Activated naive CD4-positive, alpha-beta T cell treated with Interleukin-2 at 50 U/mL for 16 hours (primary cell): Measurements from ENCODE around the gene CAMK2D.

Experiments
- DNase-seq: peaks from one replicate; pipeline ENCODE4 v3.0.0-alpha.2; 2020

The CAMK2D gene

DNA sequence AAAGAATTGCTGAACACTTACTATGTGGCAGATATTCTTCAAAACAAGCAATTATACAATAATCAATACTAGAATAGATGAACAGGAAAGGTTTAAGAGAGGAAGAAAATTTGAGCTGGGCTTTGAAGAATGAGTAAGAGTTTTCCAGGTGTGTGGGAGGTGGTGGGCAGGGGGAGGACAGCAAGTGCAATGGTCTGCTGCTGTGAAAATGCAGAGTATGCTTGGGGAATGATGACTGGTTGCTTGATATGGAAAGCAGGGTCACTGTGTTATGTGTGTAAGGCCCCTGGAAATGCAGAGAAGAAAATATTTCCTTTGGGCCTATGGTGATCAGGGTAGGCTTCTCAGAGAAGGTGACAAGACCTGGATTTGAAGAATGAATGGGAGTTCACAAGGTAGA, 300.3 kb downstream of the CAMK2D start:
- DNase-seq: no peak

DNA sequence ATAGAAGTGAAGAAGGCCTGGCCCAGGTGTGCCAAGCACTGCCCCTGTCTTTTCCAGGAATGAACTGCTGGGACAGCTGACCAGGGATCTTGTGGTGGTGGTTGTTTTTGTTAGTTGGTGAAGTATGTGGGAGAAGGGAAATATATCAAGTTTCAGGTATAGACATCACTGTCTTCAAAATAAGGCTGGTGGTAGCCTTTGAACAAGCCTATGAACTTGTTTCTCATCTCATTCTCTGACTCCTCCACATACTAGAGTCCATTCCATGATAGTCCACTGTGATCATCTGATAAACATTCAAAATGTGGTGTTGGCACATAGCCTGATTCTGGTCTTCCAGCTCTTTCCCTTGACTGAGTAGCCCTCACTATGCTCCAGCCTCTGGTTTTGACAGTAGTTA, 303.7 kb downstream of the CAMK2D start:
- no peak for DNase-seq

GRCh38 chr4:113457121-113457520, 304.4 kb downstream of the CAMK2D start:
- DNase-seq: no peak

DNA sequence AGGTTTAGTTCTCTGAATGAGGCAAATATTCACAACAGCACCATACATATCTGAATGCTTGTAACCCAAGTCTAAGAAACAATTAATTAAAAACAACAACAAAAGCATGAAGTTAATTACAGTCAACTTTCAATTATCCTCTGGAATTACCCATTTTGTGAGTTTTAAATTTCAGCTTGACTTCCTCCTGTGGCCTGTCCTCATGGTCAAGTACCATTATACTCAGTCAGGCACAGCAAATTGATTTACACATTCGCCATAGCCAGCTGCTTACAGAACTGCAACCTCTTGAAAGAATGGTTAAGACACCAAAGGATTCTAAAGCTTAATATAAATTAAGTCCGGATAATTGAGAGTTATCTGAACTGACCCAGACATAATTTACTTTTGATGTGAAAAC, 306.5 kb downstream of the CAMK2D start:
- no peak for DNase-seq

DNA sequence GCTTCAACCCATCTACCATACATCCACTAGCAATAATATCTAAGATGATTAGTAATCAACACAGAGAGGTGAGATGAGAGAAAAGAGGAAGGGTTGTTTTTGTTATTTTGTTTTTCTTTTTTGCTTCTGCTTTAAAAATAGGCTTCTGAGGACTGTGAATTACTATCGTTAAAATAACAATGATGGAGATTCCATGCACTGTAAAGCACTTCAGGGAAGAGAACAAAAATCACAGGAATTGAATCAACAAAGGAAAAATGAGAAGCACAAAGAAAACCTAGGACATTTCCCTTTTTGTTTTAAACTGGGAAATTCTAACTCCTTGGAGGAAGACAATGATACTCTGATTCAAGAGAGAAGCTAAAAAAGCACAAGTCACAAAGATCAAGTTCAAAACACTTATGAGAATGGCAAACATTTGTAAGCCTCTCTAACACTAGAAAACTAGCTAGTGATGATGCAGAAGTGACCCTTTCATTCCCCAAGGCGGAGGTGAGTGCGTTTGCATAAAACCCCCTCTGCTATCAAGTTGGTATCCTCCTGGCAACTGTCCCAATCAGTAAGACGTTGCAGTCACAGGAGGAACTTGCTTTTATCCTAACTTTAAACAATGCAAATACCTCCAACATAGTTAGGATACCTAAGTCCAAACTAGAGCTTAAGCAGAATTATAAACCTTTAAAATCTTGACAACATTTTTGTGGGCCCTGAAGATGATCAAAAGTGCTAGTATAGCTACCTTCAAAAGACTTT, 308.5 kb downstream of the CAMK2D start:
- no peak for DNase-seq

DNA sequence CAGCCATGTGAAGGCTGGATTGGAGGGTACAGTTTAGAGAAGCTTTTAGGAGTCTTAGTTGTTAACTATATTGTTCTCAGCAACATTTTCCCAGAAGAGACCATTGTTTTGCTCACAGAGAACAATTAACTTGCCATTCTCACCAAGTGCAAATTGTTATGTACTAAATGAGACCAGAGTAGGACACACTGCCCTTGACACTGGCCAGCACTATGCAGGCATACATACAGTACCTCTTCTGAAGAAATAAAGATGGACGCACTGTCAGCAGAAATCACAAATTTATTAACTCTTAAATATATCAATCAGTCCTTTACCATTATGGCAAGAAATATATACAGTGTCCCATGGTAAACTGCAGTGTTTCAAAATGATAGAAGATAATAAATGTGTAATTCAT, 309.4 kb downstream of the CAMK2D start:
- no peak for DNase-seq

DNA sequence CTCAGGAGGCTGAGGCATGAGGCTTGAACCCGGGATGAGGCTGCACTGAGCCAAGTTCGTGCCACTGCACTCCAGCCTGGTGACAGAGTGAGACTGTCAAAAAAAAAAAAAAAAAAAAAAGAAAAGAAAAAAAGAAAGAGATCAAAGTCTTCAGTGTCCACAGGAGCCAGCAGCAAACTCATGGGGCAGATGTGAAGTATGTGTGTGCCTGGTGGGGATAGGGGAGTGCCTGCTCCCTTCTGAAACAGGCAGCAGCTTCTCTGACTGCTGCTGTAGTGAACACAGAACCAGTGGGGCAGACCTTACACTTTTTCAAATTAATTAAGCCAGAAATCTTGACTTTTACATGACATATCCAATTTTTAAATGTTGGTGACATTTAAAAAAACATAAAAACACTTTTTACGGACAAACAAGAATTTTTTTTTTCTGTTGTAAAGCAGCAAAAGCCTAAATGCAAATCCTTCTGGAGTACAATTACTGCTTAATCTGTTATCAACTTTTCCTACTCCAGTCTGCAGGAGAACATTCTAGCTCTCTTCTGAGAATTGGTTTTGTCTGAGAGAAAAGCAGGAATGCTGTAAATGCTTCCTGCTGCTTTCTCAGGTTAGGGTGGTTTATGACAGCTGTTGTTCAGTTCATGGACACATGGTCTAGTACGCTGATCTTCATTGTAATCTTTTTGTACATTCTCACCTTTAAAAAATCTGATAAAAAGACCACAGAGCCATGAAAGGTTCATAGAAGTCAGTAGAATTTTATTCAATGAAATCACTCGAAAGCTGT, 311.1 kb downstream of the CAMK2D start:
- DNase-seq: no peak

DNA sequence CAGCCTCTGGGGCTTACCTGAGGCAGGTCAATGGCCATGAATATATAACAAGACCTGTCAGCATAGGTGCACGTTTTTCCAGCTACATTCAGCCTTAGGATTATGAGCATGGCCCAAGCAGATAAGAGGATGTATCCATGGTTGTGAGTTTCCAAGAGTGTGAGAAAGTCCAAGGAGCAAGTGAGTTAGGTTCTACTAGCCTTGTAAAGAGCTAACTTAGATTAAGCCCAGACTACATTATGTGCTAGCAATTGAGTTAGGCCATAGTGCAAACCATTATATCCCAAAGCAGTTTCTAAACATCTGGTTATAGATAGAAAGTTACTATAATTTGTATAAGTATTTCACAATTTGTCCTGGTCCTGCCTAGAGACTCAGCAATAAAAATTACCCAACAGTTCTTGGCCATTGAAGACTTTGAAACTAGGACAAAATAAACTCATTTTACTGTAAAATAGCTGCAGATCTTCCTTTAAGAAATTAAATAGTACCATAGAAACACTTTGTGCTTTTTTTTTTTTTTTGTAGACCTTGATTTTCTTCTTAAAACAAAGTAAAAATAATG, 312.0 kb downstream of the CAMK2D start:
- DNase-seq: no peak

DNA sequence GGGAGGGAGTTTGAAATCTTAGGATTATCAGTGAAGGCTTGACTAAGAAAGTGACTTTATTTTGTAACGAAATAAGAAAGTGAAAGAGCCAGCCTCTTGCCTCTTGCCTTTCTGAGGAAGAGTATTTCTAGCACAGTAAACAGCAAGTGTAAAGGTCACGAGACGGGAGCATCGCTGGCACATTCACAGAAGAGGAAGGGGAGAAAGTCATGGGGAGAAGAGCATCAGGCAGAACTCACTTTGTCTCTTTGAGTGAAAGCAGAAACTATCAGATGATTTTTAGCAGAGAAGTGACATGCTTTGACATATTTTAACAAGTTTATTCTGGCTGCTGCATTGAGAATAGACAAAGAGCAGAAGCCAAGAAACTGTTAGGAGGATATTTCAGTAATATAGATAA, 313.8 kb downstream of the CAMK2D start:
- no peak for DNase-seq

- DNase-seq: no peak
Observed at GRCh38 chr4:113447061-113447460, 314.5 kb downstream of the CAMK2D start.

DNA sequence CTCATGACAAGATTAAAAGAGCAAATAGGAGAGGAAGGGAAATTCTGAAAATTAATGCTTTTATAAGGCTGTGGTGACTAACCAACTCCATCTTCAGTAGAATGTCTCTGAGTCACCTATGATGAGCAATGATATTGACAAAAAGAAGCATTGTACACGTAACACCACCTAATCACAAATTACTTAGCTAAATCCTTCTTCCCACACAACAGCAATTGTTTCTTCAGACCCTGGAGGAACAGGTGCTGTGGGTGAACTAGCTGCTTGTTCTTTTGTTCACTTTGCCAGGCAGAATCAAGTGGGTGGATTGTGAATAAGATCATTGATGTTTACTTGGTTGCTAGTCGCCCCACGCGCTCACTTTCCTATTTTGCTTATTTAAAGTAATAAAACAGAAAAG, 315.5 kb downstream of the CAMK2D start:
- DNase-seq: peak; percentile 24

DNA sequence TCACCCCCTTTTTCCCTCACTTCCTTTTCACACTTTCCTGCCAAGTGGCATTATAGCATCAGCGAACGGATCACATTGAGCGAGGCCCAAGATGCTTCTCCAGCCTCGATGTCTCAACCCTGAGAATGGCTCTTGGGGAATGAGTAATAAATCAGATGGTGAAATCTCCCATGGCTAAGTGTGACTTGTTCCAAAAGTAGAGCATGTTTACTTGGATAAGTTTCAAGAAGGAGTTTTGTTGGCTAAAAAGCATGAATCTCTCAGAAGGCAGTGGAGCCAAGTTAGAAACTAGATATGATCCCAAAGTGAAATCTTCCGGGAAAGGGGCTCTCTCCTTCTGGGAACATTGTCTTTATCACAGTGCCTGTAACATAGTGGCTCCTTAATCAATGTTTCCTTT, 316.3 kb downstream of the CAMK2D start:
- no peak for DNase-seq

- no peak for DNase-seq
Observed at GRCh38 chr4:113444386-113444785, 317.2 kb downstream of the CAMK2D start.

DNA sequence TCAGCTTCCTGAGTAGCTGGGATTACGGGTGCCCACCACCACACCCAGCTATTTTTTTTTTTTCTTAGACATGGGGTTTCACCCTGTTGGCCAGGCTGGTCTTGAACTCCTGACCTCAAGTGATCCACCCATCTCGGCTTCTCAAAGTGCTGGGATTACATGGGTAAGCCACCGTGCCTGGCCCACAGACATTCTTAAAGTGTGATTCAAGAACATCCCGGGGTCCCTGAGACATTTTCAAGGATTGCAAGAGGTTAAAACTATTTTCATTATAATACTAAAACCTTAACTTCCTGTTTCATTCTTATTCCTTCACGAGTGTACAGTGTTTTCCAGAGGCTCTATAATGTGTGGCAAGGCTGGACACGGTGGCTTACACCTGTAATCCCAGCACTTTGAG, 318.7 kb downstream of the CAMK2D start:
- no peak for DNase-seq

DNA sequence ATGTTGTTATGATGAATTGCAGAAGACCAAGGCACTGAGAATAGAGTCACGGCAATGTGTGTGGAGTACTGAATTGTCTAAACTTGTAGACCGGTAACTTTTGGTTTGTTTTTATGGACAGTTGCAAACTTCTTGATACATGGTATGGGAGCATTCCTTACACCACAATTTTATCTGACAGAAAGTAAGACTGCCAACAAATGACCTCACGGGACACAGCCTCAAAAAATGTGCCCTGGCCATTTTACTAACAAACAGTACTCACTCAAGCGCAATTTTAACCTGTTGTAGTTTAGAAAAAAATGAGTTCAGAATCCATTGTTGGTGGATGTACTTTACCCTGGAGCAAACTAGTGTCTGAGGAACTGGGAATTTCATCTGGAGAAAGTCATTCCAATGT, 321.2 kb downstream of the CAMK2D start:
- DNase-seq: no peak

GRCh38 chr4:113438596-113438995, 322.9 kb downstream of the CAMK2D start:
- no peak for DNase-seq

- no peak for DNase-seq
Observed at GRCh38 chr4:113437129-113437528, 324.4 kb downstream of the CAMK2D start.

GRCh38 chr4:113436360-113436759, 325.2 kb downstream of the CAMK2D start:
- no peak for DNase-seq

- DNase-seq: peak; percentile 26
Observed at GRCh38 chr4:113435893-113436292, 325.6 kb downstream of the CAMK2D start.

DNA sequence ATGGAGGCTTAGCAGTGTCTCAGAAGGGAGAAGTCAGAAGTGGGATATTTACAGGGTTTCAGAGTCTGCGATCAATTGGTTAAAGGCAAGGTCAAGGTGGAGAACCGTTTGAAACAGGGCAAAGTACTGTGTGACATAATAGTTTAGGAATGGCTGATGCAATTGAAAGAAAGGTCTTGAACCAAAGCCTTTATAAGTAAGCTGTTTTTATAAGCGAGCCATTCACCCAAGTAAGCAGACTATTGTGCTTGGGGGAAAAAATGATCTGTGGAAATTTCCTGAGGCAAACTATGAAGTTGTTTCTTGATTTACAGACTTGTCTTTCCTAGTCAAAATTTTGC, 327.3 kb downstream of the CAMK2D start:
- DNase-seq: no peak

- no peak for DNase-seq
Observed at GRCh38 chr4:113433536-113434246, 327.8 kb downstream of the CAMK2D start.

- DNase-seq: no peak
Observed at GRCh38 chr4:113433116-113433515, 328.4 kb downstream of the CAMK2D start.

DNA sequence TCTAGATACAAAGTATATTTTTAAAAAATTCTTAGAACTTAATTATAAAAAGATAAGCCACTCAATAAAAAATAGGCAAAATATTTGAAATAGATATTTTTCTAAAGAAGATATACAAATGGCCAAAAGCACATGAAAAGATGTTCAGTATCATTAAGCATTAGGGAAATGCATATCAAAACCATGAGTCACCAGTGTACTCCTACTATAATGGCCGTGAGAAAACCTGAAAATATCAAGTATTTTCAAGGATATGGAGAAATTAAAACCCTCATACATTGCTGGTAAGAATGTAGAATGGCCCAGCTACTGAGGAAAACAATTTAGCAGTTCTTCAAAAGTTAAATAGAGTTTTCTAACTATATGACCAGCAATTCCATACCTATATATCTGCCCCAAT, 337.9 kb downstream of the CAMK2D start:
- no peak for DNase-seq

GRCh38 chr4:113420938-113421337, 340.6 kb downstream of the CAMK2D start:
- DNase-seq: no peak
